ENCODE results near the gene BRAT1. TPM values are rescaled to one million over a fixed set of nuclear protein-coding genes. Genes with fewer than 3 reads are reported as not detected.
A peak's percentile ranks its signal among the peaks of the same experiment; 100 is the strongest.

Gene BRAT1
- total and polyA plus RNA-seq, 7 experiments from 2014 or later: 23.4 to 58.9 (median 37.0) TPM

DNA sequence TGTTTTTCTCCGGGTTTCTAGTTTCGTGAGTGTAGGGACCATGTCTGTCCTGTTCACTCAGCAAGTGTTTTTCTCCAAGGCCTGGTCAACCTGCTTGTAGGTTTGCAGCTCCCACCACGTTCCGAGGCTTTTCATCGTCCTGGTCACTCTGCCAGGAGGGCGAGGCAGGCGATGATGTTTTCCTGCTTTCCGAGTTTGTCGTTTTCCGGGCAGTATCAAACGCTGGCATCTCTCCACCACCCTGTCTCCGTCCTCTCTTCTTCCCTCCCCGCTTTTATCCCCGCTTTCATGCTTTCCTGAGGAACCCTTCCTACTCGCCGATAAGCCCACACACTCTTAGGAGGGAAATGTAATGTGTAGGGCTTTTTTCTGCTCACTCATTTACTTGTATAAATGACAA lies 14.7 kb upstream of the BRAT1 start:
- CTCF ChIA-PET: no interaction called here
- intact Hi-C loops (cut with micrococcal nuclease): no loop called here
- Histone ChIP-seq H3K4me3 (ENCODE audit: low read length) (no peak overlapping the region), H3K36me3 (ENCODE audit: control insufficient read depth in 2 of 3, insufficient read depth in 3 of 3, low read length in 3 of 3) (peaks cover 0 to 15% (median 0%) of the 10 kb centered on the region in 3 experiments), H3K9me3 (ENCODE audit: control insufficient read depth in 2 of 3, low read length in 3 of 3) (no peaks in the 10 kb centered on the region), H3K27me3 (ENCODE audit: control insufficient read depth in 2 of 2, insufficient read depth in 2 of 2, low read length in 2 of 2) (no peaks in the 10 kb centered on the region), H3K27ac (ENCODE audit: low read depth, low read length) (no peak overlapping the region), H3K4me1 (ENCODE audit: control insufficient read depth in 2 of 2, insufficient read depth in 2 of 2, low read length in 2 of 2) (no peaks in the 10 kb centered on the region)
- POLR2A ChIA-PET: no interaction called here
- Mint-ChIP-seq H3K4me1 (peaks cover 3 to 16% (median 5%) of the 10 kb centered on the region in 7 donors), H3K27ac (no peak overlapping the region), H3K9me3 (peaks cover 0 to 1% (median 0%) of the 10 kb centered on the region in 11 donors), H3K36me3 (peaks cover 0 to 28% (median 3%) of the 10 kb centered on the region in 5 donors), H3K27me3 (no peaks in the 10 kb centered on the region), H3K4me3 (no peak overlapping the region)
- no peak for ATAC-seq
- DNase-seq: no peak

DNA sequence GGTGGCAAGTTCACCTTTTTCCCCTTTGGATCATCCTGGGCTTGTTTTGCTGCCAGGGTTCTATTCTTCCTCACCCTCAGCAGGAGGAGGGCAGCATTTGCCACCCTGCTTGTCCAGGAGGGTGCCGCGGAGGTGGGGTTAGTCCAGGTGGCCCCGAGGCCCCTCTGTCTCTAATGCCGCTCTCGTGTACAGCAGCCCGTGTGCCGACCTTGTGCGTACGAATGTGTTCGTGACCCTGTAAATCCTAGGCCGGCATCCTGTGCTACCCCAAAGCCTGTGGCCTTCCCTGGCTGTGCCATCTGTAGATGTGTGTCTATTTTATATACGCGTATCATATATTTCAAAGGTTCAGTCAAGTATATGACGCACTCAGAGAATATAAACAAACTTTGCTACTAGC lies 14.1 kb upstream of the BRAT1 start:
- Mint-ChIP-seq H3K27ac (no peak overlapping the region), H3K9me3 (peaks cover 0 to 1% (median 0%) of the 10 kb centered on the region in 11 donors), H3K4me1 (peaks cover 3 to 21% (median 7%) of the 10 kb centered on the region in 7 donors), H3K4me3 (no peak overlapping the region), H3K36me3 (peaks cover 0 to 28% (median 4%) of the 10 kb centered on the region in 5 donors), H3K27me3 (no peaks in the 10 kb centered on the region)
- CTCF ChIA-PET: no interaction called here
- Histone ChIP-seq H3K27ac (ENCODE audit: low read depth, low read length) (no peak overlapping the region), H3K27me3 (ENCODE audit: control insufficient read depth in 2 of 2, insufficient read depth in 2 of 2, low read length in 2 of 2) (no peaks in the 10 kb centered on the region), H3K36me3 (ENCODE audit: control insufficient read depth in 2 of 3, insufficient read depth in 3 of 3, low read length in 3 of 3) (peaks cover 0 to 15% (median 0%) of the 10 kb centered on the region in 3 experiments), H3K4me3 (ENCODE audit: low read length) (no peak overlapping the region), H3K4me1 (ENCODE audit: control insufficient read depth in 2 of 2, insufficient read depth in 2 of 2, low read length in 2 of 2) (no peaks in the 10 kb centered on the region), H3K9me3 (ENCODE audit: control insufficient read depth in 2 of 3, low read length in 3 of 3) (no peaks in the 10 kb centered on the region)
- DNase-seq (no peak), ATAC-seq (no peak)
- intact Hi-C loops (cut with micrococcal nuclease): no loop called here
- POLR2A ChIA-PET: no interaction called here

DNA sequence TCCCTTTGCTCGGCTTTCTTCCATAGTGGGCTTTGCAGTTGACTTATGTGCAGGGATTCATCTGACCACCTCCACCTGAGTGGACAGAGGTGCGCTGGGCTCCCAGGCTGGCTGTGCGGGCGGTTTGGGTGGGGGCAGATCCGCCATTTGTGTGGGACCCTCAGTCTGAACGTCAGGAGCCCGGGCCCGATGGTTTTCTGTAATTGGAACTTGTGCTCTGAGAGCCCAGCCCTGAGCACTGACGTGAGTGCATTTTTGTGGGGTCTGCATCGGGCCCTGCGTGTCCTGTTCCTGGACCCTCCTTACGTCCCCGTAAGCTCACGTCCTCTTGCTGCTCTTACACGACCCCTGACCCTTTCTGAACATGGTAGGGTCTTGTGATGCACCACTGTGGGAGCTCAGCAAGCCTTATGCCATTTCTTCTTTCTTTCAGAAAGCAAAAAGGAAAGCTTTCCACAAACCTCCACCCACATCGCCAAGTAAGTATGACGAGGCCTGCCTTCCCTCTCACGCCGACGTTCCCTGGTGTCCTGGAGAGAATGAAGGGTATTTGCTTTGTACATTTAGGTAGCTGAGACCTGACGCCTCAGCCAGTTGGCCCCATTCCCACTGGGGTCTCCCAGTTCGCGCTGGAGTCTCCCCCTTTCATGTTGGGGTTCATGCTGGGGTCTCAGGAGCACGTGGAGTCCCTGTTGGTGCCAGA lies 13.3 kb upstream of the BRAT1 start:
- no peaks in the 10 kb centered on the region for H3K4me1 ChIP-seq (ENCODE audit: control insufficient read depth in 2 of 2, insufficient read depth in 2 of 2, low read length in 2 of 2)
- ATAC-seq: no peak
- no peaks in the 10 kb centered on the region for H3K27me3 Mint-ChIP-seq
- ChIA-PET POLR2A (no interaction called here), CTCF (interaction anchor here (1.5 to 2.0 kb wide), 3 partner anchors 21 to 91 kb away, joined by 5 to 6 read pairs (median 6); no protein-coding TSS in a partner anchor)
- H3K27ac Mint-ChIP-seq: no peak overlapping the region
- H3K9me3 Mint-ChIP-seq: peaks cover 0 to 1% (median 0%) of the 10 kb centered on the region in 11 donors
- H3K36me3 Mint-ChIP-seq: peaks cover 0 to 20% (median 4%) of the 10 kb centered on the region in 5 donors
- H3K36me3 ChIP-seq (ENCODE audit: control insufficient read depth in 2 of 3, insufficient read depth in 3 of 3, low read length in 3 of 3): peaks cover 0 to 10% (median 0%) of the 10 kb centered on the region in 3 experiments
- no peaks in the 10 kb centered on the region for H3K27me3 ChIP-seq (ENCODE audit: control insufficient read depth in 2 of 2, insufficient read depth in 2 of 2, low read length in 2 of 2)
- DNase-seq: no peak
- intact Hi-C loops (cut with micrococcal nuclease): loop anchor here in 1 of 2 donors (1.0 kb wide), 2 partner anchors 91 to 117 kb away; no protein-coding TSS in a partner anchor
- no peak overlapping the region for H3K27ac ChIP-seq (ENCODE audit: low read depth, low read length)
- no peaks in the 10 kb centered on the region for H3K9me3 ChIP-seq (ENCODE audit: control insufficient read depth in 2 of 3, low read length in 3 of 3)
- H3K4me1 Mint-ChIP-seq: peaks cover 3 to 15% (median 6%) of the 10 kb centered on the region in 7 donors
- H3K4me3 Mint-ChIP-seq: no peak overlapping the region
- H3K4me3 ChIP-seq (ENCODE audit: low read length): no peak overlapping the region

DNA sequence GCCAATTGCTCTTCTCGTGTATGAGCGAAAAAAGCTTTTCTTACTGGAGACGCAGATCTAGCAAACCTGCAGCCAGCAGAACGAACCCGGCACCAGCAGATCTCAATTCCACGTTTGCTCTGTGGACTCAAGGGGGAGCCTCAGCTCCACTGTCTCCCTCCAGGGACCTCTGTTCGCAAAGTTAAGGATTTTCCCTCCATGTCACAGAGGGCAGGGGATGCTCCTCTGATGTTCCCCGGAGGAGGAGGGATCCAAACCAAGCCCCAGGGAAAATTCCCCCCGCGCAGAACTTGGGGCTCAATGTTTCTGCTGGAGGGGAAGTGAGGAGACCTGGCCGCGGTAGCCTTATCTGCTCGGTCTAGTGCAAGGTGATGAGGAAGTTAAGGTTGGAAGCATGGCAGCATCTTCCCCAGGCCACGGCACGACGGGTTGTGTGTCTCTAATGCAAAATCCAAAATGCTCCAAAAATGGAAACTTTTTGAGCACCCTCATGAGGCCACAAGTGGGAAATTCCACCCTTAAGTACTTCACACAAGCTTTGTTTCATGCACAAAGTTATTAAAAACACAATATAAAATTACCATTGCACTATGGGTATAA lies 12.5 kb upstream of the BRAT1 start:
- peak in 4 of 9 donors; percentile 13 to 37 (median 20) for DNase-seq
- Mint-ChIP-seq H3K4me1 (peaks cover 3 to 15% (median 6%) of the 10 kb centered on the region in 7 donors), H3K4me3 (no peak overlapping the region), H3K9me3 (peaks cover 0 to 1% (median 0%) of the 10 kb centered on the region in 11 donors), H3K27ac (no peak overlapping the region), H3K36me3 (peaks cover 0 to 14% (median 4%) of the 10 kb centered on the region in 5 donors), H3K27me3 (no peaks in the 10 kb centered on the region)
- ATAC-seq: peak; percentile 50
- H3K27me3 ChIP-seq (ENCODE audit: control insufficient read depth in 2 of 2, insufficient read depth in 2 of 2, low read length in 2 of 2): no peaks in the 10 kb centered on the region
- no peaks in the 10 kb centered on the region for H3K9me3 ChIP-seq (ENCODE audit: control insufficient read depth in 2 of 3, low read length in 3 of 3)
- intact Hi-C loops (cut with micrococcal nuclease): loop anchor here in 1 of 2 donors (1.0 kb wide), 2 partner anchors 90 to 116 kb away; no protein-coding TSS in a partner anchor
- ChIA-PET POLR2A (interaction anchor here (0.7 to 1.2 kb wide), 2 partner anchors 57 to 117 kb away, joined by 3 read pairs; no protein-coding TSS in a partner anchor), CTCF (interaction anchor here (0.6 to 2.0 kb wide), 5 partner anchors 20 to 116 kb away, joined by 3 to 6 read pairs (median 5); no protein-coding TSS in a partner anchor)
- H3K36me3 ChIP-seq (ENCODE audit: control insufficient read depth in 2 of 3, insufficient read depth in 3 of 3, low read length in 3 of 3): peaks cover 0 to 6% (median 0%) of the 10 kb centered on the region in 3 experiments
- no peaks in the 10 kb centered on the region for H3K4me1 ChIP-seq (ENCODE audit: control insufficient read depth in 2 of 2, insufficient read depth in 2 of 2, low read length in 2 of 2)
- no peak overlapping the region for H3K4me3 ChIP-seq (ENCODE audit: low read length)
- no peak overlapping the region for H3K27ac ChIP-seq (ENCODE audit: low read depth, low read length)

DNA sequence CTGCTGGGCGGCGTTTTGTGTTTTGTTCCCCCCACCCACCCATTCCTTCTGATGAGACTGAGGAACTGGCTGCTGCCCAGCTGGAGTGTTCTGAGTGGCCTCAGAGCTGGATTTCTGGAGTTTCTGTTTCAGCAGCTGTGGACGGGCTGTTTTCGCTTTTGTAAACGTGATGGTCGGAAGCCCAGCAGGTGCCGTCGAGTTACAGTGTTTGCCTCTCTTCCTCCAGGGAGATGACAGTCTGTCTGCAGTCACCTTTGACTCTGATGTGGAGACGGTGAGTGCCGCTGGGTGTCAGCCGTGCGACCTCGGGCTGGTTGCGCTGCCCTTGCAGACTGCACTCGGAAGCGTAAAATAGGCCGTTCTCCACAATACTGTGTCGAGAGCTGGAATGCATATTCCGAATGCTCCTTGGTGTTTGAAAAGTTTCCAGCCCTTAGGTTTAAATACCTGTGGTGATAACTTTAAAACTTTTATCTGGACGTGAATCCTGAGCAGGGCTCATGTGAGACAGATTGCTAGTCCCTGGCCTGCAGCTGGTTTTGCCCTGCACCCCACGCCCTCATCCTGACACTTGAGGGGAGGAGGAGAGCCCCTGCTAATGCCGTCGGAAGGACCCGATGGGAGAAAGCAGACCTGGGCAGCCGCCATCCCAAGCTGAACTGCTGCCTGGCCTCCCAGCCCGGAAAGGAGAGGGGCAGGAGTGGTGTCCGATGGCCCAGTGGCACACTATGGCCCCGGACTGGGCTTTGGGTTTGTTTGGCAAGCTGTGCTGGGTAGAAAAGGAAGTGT lies 11.8 kb upstream of the BRAT1 start:
- POLR2A ChIA-PET: interaction anchor here (0.8 to 1.2 kb wide), 2 partner anchors 11 to 117 kb away, joined by 3 read pairs; no protein-coding TSS in a partner anchor
- peaks cover 5 to 15% (median 9%) of the 10 kb centered on the region in 7 donors for H3K4me1 Mint-ChIP-seq

DNA sequence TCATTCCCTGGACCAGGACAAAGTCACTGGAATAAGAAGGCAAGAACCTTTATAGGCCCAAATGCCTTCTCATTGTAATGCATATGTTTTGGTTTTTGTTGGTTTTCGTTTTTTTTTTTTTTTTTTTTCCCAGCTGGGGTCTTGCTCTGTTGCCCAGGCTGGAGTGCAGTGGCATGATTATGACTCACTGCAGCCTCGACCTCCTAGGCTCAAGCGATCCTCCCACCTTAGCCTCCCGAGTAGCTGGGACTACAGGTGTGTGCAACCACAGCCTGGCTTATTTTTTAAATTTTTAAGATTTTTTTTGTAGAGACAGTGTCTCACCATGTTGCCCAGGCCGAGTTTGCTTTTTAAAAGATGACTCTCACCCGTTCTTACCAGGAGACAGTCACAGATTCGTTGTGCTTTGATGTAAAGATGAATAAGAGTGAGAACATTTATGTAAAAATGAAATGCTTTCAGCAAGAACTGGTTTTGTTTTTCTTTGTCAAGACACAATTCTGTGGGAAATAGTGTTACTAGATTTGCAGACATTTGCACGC lies 11.1 kb upstream of the BRAT1 start:
- peaks cover 8 to 15% (median 12%) of the 10 kb centered on the region in 7 donors for H3K4me1 Mint-ChIP-seq
- peaks cover 0 to 9% (median 4%) of the 10 kb centered on the region in 5 donors for H3K36me3 Mint-ChIP-seq
- H3K9me3 ChIP-seq (ENCODE audit: control insufficient read depth in 2 of 3, low read length in 3 of 3): no peaks in the 10 kb centered on the region
- H3K27me3 Mint-ChIP-seq: no peaks in the 10 kb centered on the region
- H3K27ac Mint-ChIP-seq: no peak overlapping the region
- POLR2A ChIA-PET: interaction anchor here (0.8 kb wide), 1 partner anchor 10 kb away, joined by 3 read pairs; no protein-coding TSS in a partner anchor
- intact Hi-C loops (cut with micrococcal nuclease): no loop called here
- CTCF ChIA-PET: interaction anchor here (0.6 to 0.7 kb wide), 2 partner anchors 43 to 809 kb away, joined by 3 to 5 read pairs; no protein-coding TSS in a partner anchor
- no peaks in the 10 kb centered on the region for H3K27me3 ChIP-seq (ENCODE audit: control insufficient read depth in 2 of 2, insufficient read depth in 2 of 2, low read length in 2 of 2)
- no peak overlapping the region for H3K4me3 ChIP-seq (ENCODE audit: low read length)
- H3K9me3 Mint-ChIP-seq: peaks cover 0 to 1% (median 0%) of the 10 kb centered on the region in 11 donors
- H3K27ac ChIP-seq (ENCODE audit: low read depth, low read length): no peak overlapping the region
- ATAC-seq (no peak), DNase-seq (no peak)
- no peaks in the 10 kb centered on the region for H3K36me3 ChIP-seq (ENCODE audit: control insufficient read depth in 2 of 3, insufficient read depth in 3 of 3, low read length in 3 of 3)
- H3K4me1 ChIP-seq (ENCODE audit: control insufficient read depth in 2 of 2, insufficient read depth in 2 of 2, low read length in 2 of 2): no peaks in the 10 kb centered on the region
- no peak overlapping the region for H3K4me3 Mint-ChIP-seq

More for the DNA sequence above, 11.8 kb upstream of the BRAT1 start:
- Histone ChIP-seq H3K4me3 (ENCODE audit: low read length) (no peak overlapping the region), H3K4me1 (ENCODE audit: control insufficient read depth in 2 of 2, insufficient read depth in 2 of 2, low read length in 2 of 2) (no peaks in the 10 kb centered on the region), H3K36me3 (ENCODE audit: control insufficient read depth in 2 of 3, insufficient read depth in 3 of 3, low read length in 3 of 3) (peaks cover 0 to 4% (median 0%) of the 10 kb centered on the region in 3 experiments), H3K9me3 (ENCODE audit: control insufficient read depth in 2 of 3, low read length in 3 of 3) (no peaks in the 10 kb centered on the region), H3K27ac (ENCODE audit: low read depth, low read length) (no peak overlapping the region), H3K27me3 (ENCODE audit: control insufficient read depth in 2 of 2, insufficient read depth in 2 of 2, low read length in 2 of 2) (no peaks in the 10 kb centered on the region)
- CTCF ChIA-PET: interaction anchor here (0.9 to 2.0 kb wide), 4 partner anchors 20 to 116 kb away, joined by 4 to 6 read pairs (median 6); no protein-coding TSS in a partner anchor
- peak; percentile 41 for ATAC-seq
- intact Hi-C loops (cut with micrococcal nuclease): no loop called here
- Mint-ChIP-seq H3K4me3 (no peak overlapping the region), H3K36me3 (peaks cover 0 to 11% (median 4%) of the 10 kb centered on the region in 5 donors), H3K9me3 (peaks cover 0 to 1% (median 0%) of the 10 kb centered on the region in 11 donors), H3K27me3 (no peaks in the 10 kb centered on the region), H3K27ac (no peak overlapping the region)
- no peak for DNase-seq

All from naive thymus-derived CD4-positive, alpha-beta T cell (primary cell).